HG02623 (cell line): ENCODE data around the gene SUGCT.
"Not testable (repeated sequence)": the region's sequence is repeated elsewhere in the genome, so short reads cannot be mapped to it uniquely, and the experiment has no call there.

Experiments
- ATAC-seq: cut with Tn5 transposase; IDR thresholded peaks from one replicate; pipeline ENCODE4 v1.9.1; 2021; ENCODE audit warnings: moderate library complexity; ENCODE audit not compliant: unreplicated experiment

SUGCT gene

GRCh38 chr7:40199076-40199802, 64.4 kb downstream of the SUGCT start:
- ATAC-seq: no peak

- ATAC-seq: no peak
Observed at GRCh38 chr7:40200791-40201190, 66.0 kb downstream of the SUGCT start.

GRCh38 chr7:40202851-40203250, 68.0 kb downstream of the SUGCT start:
- ATAC-seq: no peak

GRCh38 chr7:40204581-40204980, 69.8 kb downstream of the SUGCT start:
- ATAC-seq: no peak

GRCh38 chr7:40205992-40206391, 71.2 kb downstream of the SUGCT start:
- no peak for ATAC-seq

- ATAC-seq: no peak
Observed at GRCh38 chr7:40211276-40212003, 76.6 kb downstream of the SUGCT start.

GRCh38 chr7:40213291-40213690, 78.5 kb downstream of the SUGCT start:
- ATAC-seq: no peak

GRCh38 chr7:40213856-40214255, 79.1 kb downstream of the SUGCT start:
- ATAC-seq: no peak

- ATAC-seq: not testable (repeated sequence)
Observed at GRCh38 chr7:40218612-40219011, 83.8 kb downstream of the SUGCT start.

- no peak for ATAC-seq
Observed at GRCh38 chr7:40219917-40220316, 85.1 kb downstream of the SUGCT start.

- ATAC-seq: no peak
Observed at GRCh38 chr7:40220421-40220911, 85.7 kb downstream of the SUGCT start.

- ATAC-seq: no peak
Observed at GRCh38 chr7:40221836-40222235, 87.0 kb downstream of the SUGCT start.

GRCh38 chr7:40223451-40224127, 88.8 kb downstream of the SUGCT start:
- ATAC-seq: no peak

GRCh38 chr7:40230101-40230500, 95.3 kb downstream of the SUGCT start:
- no peak for ATAC-seq

GRCh38 chr7:40231796-40232195, 97.0 kb downstream of the SUGCT start:
- no peak for ATAC-seq

- peak; percentile 49 for ATAC-seq
Observed at GRCh38 chr7:40232242-40232893, 97.6 kb downstream of the SUGCT start.

GRCh38 chr7:40234046-40234445, 99.2 kb downstream of the SUGCT start:
- no peak for ATAC-seq

- ATAC-seq: no peak
Observed at GRCh38 chr7:40234666-40235065, 99.9 kb downstream of the SUGCT start.

- ATAC-seq: no peak
Observed at GRCh38 chr7:40237731-40238130, 102.9 kb downstream of the SUGCT start.

- no peak for ATAC-seq
Observed at GRCh38 chr7:40239755-40240303, 105.0 kb downstream of the SUGCT start.

GRCh38 chr7:40243076-40243475, 108.3 kb downstream of the SUGCT start:
- no peak for ATAC-seq
